ENCODE results near the gene OR2S2.
"Not testable (repeated sequence)": the region's sequence is repeated elsewhere in the genome, so short reads cannot be mapped to it uniquely, and the experiment has no call there.

OR2S2 gene

DNA sequence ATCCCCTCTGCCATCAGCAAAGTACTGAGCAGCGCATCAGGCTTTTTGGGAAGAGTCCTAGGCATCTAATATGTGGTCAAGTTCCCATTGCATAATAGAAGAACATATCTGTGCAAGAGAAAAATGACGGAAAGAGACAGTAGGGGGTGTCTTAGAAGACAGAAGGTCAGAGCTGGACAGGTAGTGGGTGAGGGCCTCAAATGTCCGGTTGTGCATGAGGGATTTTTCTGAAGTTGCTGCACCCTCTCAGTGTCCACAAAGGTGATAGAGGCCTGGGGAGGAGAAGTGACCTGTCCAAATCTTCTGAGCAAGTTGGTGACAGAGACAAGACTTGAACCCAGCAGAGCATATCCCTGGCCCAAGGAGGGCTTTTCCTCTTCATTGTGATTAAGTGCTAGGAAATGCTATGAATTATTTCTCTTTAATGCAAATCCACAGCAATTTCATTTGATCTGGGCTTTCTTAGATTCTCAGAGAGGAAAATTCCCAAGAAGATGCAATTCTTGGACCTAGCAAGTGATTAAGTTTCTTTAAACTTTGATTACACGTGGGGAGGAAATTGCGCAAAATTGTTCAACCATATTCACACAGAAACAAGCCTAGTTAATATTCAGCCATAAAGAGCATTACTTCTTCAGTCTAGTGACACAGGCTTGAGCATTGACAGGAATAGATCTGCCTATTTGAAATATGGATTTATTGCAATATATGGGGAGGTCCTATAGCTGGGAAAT, at the start of gene OR2S2:
Gene OR2S2, minus strand, starts transcription at position 51 of the 734 bp plus-strand sequence. CDS start 56 bp downstream, outside the sequence.
- DNase-seq, result no peak

- DNase-seq, result no peak
Observed at GRCh38 chr9:36007316-36007708, 49.4 kb upstream of the OR2S2 start.

DNA sequence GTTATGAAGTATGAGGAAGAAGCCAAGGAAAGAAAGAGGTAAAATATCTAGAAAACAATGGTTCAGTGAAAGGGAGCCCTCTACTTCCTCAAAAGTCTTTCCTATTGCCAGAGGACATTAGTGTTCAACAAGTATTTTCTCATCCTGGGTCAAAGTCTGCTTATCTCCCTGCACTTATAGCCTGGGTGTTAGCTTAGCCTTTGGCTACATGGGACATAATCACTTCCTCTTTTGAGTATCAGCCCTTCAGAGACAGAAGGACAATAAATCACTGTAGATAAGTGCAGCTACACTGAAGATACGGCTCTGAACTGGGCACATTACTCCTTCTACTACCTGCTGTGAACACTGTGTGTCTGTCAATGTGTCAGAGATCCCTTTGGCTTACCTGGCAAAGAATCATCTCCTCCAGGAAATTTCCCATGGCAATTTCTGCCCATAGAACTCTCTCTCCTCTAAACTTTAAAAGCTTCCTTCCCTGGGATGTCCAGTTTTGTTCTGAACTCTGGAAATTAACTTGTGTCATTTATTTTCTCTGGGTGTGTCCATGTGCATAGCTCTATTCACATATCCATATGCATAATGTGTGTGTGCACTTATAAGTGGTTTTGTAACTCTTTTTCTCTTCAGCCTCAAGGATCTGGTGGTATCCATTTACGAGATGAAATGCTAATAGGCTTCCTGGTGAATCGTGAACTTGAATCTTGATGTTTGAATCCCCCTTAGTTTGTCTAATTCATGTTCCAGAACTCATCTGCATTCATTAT, 48.8 kb upstream of the OR2S2 start:
- no peak for DNase-seq

DNA sequence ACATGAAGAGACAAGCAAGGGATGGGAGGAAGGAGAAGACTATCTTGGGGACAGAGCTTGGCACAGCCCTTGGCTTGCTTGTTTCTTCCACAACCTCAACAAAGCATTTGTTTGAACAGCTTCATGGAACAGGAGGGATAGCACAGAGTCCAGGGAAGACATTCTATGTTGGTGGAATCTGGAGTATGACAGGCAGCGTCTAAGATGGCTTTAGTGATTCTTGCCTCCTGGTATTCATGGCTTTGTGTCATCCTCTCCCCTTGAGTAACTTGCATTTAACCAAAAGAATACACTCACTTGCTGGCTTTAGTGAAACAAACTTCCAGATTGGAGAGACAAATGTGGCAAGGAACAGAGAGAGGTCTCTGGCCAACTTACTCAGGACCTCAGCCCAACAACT, 47.9 kb upstream of the OR2S2 start:
- DNase-seq, result no peak

DNA sequence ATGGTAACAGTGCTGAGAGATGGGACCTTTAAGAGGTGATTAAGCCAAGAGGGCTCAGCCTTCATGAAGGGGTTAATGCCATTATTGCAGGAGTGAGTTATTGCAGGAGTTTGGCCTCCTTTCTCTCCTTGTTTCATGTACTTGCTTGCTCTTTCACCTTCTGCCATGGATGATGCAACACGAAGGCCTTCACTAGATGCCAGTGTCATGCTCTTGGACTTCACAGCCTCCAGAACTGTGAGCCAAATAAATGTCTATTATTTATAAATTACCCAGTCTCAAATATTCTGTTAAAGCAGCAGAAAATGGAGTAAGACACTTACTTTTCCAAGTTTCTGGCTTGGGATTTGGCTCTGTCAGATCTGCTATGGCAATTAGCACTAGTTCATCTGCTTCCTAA, 40.4 kb upstream of the OR2S2 start:
- no peak for DNase-seq

- DNase-seq, result not testable (repeated sequence)
Observed at GRCh38 chr9:35997016-35997415, 39.1 kb upstream of the OR2S2 start.

GRCh38 chr9:35996358-35996970, 38.5 kb upstream of the OR2S2 start:
- no peak for DNase-seq

- DNase-seq, result no peak
Observed at GRCh38 chr9:35994959-35995358, 37.0 kb upstream of the OR2S2 start.

DNA sequence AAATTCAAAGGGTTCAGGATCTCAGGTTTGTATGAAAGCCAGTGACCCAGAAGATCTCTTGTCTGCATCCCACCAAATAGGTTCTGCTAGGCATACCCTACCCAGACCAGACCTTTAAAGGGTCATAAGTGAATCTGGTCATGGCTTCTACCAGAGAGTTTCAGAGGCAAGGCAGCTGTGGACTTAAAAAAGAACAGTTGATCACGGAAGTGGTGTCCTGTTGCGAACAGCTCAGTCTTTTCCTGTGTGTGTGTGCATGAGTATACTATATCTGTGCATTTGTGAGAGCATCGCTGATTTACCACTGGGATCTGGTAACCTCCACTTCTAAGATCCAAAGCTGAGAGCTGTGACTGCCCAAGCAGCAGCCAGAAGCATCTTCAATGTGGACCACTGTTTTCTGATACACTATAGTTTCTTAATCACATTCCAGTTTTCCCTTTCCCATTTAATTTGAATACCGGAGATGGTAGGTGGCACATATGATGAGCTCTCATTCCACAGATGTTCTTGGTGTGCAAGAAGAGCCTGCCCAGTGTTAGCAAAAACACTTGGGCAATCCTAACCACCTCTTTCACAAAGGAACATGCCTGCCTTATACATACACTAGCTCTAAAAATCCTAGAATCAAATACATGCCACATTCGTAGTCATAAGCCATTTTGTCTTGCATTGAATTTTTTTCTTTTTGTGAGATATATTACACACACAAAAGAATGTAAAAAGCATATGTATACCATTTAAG, 36.2 kb upstream of the OR2S2 start:
- no peak for DNase-seq

DNA sequence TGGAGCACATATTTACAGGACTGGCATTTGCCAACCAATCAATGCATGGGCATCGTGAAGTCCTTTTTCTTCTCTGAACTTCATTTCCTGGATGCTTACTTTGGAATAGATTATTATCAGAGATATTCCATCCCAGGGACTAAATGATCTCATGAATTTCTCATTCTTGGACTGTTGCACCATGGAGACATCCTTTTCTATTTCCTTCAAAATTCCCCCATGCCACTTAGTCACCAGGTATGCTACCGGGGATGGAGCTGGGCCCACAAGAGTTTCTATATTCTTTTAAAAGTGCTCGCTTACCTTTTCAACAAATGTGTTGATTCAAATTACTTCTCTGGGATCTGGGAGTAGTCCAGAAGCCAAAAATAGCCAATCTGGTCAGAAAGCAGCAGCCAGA, 35.2 kb upstream of the OR2S2 start:
- not testable (repeated sequence) for DNase-seq

- no peak for DNase-seq
Observed at GRCh38 chr9:35990155-35990554, 32.2 kb upstream of the OR2S2 start.

DNA sequence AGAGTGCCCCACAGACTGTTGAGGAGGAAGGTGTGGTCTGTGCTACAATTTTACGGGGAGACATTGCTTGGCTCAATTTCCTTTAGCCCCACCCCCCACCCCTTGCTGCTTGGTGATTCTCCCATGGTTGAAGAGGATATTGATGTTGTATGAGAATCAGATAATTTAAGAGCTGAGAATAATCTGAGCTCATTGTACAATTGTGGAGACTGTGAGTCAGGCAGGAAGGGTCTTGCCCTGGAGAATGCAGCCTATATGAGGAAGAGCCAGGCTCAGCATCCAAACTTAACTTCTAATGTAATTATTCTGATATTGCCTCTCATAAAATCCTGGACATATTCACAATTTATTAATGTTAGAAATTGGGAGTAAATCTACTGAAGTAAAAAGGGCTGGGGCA, 26.1 kb upstream of the OR2S2 start:
- no peak for DNase-seq

- DNase-seq, result no peak
Observed at GRCh38 chr9:35981699-35982098, 23.7 kb upstream of the OR2S2 start.

- no peak for DNase-seq
Observed at GRCh38 chr9:35980289-35981011, 22.5 kb upstream of the OR2S2 start.

- DNase-seq, result no peak
Observed at GRCh38 chr9:35978792-35979191, 20.8 kb upstream of the OR2S2 start.

DNA sequence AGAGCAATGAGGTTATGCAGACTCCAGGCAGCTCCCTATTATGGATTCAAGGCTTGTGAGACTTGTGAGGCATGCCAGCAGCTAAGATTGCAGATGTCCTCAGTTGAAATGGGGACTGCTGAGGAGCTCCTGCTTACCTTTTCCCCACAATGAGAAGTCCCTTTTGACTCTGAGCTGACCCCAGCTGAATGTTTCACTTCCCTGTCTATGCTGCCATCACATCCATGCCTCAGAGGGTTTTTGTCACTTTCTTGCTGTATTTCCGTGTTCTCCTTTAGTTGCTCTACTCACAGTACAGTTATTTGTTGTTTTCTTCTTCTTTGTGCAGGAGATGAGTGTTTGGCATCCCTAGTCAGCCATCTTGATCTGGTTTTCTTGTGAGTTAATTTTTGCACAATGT, 18.8 kb upstream of the OR2S2 start:
- no peak for DNase-seq

GRCh38 chr9:35974800-35975199, 16.8 kb upstream of the OR2S2 start:
- no peak for DNase-seq

DNA sequence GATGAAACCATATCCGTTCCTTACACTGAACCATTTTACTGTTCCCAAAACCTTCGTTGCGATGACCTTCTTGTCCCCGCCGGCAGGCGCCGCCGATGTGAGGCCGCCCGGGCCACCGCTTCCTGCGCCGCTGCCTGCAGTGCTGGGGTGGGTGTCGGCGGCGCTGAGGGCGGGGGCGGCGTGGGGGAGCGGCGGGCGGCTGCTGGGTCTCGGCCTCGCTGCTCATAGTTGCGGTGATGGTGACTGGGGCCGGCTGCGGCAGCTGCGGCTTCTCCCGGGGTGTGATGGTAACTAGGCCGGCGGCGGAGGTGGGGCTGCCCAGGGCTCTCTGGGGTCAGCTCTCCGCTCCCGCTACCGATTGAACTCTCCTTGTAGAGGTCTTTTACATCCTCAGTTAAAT, 14.1 kb upstream of the OR2S2 start:
- no peak for DNase-seq

DNA sequence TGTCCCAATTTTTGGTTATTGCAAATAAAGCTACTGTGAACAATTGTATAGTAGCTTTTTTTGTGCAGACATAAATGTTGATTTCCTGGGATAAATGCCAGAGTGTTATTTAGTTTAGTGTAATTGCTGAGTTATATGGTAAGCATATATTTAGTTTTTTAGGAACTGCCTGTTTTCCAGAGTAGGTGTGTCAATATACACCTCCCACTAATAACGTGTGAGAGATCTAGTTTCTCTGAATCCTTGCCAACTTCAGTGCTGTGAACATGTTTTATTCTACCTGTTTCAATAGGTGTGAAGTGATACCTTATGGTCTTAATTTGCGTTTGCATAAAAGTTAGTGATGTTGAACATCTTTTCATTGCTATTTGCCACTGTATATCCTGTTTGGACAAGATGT, 9.1 kb upstream of the OR2S2 start:
- peak; percentile 69 for DNase-seq

DNA sequence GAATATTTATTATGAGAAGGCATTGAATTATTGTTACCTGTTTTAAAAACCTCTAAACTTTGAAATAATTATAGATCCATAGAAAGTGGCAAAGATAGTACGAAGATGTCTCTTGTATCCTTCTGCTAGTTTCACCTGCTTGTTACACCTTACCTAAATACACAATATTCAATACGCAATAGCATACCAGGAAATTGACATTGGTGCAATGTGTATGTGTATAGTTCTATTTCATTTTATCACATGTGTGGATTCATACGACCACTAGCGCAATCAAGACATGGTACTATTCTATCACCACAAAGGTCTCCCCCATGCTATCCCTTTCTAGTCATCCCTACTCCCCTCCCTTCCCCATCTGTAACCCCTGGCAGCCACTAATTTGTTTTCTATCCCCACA, 8.5 kb upstream of the OR2S2 start:
- DNase-seq, result no peak

DNA sequence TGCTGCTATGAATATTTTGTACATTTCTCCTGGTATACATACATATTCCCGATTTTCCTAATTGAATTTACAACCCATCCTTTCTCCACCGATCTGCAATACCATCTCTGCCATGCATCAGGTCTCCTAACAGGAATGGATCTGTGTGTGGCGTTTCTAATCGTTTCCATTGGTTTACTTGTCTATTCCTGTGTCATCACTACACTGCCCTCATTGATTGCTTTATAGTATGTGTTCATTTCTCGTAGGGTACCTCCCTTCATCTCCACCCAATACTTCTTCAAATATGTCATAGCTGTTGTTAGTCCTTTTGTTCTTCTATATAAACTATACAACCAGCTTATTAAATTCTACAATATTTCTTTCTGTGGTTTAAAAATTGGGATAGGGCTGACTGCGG, 7.1 kb upstream of the OR2S2 start:
- no peak for DNase-seq

GRCh38 chr9:35962126-35962906, 4.4 kb upstream of the OR2S2 start:
- peak; percentile 0 for DNase-seq

Data from COR-L47 (cell line).